H9 (cell line): Measurements from ENCODE around the gene LAMB1. TPM values are rescaled to one million over a fixed set of nuclear protein-coding genes. Genes with fewer than 3 reads are reported as not detected.

Source experiments
- DNase-seq: peaks from one replicate; pipeline ENCODE4 v3.0.0-alpha.2; 2017
- H2AFZ ChIP-seq: one replicate; pipeline ENCODE4 v1.6.1; 2013; ENCODE audit warnings: mild to moderate bottlenecking, low read length, control low read depth, moderate library complexity
- H2AK5ac ChIP-seq: 2 replicates; pipeline ENCODE4 v1.6.1; 2013; ENCODE audit warnings: low read length, control low read depth, mixed read lengths; ENCODE audit not compliant: insufficient read length
- H2BK120ac ChIP-seq: one replicate; pipeline ENCODE4 v1.6.1; 2013; ENCODE audit warnings: low read depth, mild to moderate bottlenecking, low read length, control low read depth, inconsistent platforms; ENCODE audit not compliant: poor library complexity, severe bottlenecking
- H2BK12ac ChIP-seq: 2 replicates; pipeline ENCODE4 v1.6.1; 2013; ENCODE audit warnings: low read length, control low read depth, mixed read lengths, low read depth; ENCODE audit not compliant: insufficient read length
- H2BK15ac ChIP-seq: 2 replicates; pipeline ENCODE4 v1.6.1; 2013; ENCODE audit warnings: low read depth, low read length, control low read depth
- H2BK20ac ChIP-seq: one replicate; pipeline ENCODE4 v1.6.1; 2013; ENCODE audit warnings: low read depth, mild to moderate bottlenecking, low read length, control low read depth, inconsistent platforms; ENCODE audit not compliant: poor library complexity, severe bottlenecking
- H2BK5ac ChIP-seq: 2 replicates; pipeline ENCODE4 v1.6.1; 2013; ENCODE audit warnings: low read length, control low read depth, mixed read lengths; ENCODE audit not compliant: insufficient read length
- H3K14ac ChIP-seq: 2 replicates; pipeline ENCODE4 v1.6.1; 2013; ENCODE audit warnings: low read length, control low read depth; ENCODE audit not compliant: insufficient read depth
- H3K18ac ChIP-seq: 2 replicates; pipeline ENCODE4 v1.6.1; 2013; ENCODE audit warnings: low read depth, mild to moderate bottlenecking, mixed read lengths, low read length, control low read depth; ENCODE audit not compliant: insufficient read length
- H3K23ac ChIP-seq: 2 replicates; pipeline ENCODE4 v1.6.1; 2013; ENCODE audit warnings: low read length, control low read depth, mixed read lengths, low read depth; ENCODE audit not compliant: insufficient read length
- H3K23me2 ChIP-seq: 2 replicates; pipeline ENCODE4 v1.6.1; 2013; ENCODE audit warnings: low read depth, mild to moderate bottlenecking, mixed read lengths, low read length, control low read depth; ENCODE audit not compliant: insufficient read length, poor library complexity, severe bottlenecking
- H3K27ac ChIP-seq: 2 replicates; pipeline ENCODE4 v1.5.1; 2013; ENCODE audit warnings: low read length, control low read depth, mixed read lengths, low read depth; ENCODE audit not compliant: insufficient read length
- H3K27me3 ChIP-seq: 2 replicates; pipeline ENCODE4 v1.6.1; 2013; ENCODE audit warnings: low read length, control low read depth, inconsistent platforms; ENCODE audit not compliant: insufficient read depth
- H3K4ac ChIP-seq: 2 replicates; pipeline ENCODE4 v1.6.1; 2013; ENCODE audit warnings: low read depth, mild to moderate bottlenecking, control low read depth, inconsistent platforms, low read length, moderate library complexity
- H3K4me1 ChIP-seq: 2 replicates; pipeline ENCODE4 v1.6.1; 2013; ENCODE audit warnings: low read length, control low read depth, inconsistent platforms; ENCODE audit not compliant: insufficient read depth
- H3K4me2 ChIP-seq: 2 replicates; pipeline ENCODE4 v1.6.1; 2013; ENCODE audit warnings: low read length, control low read depth, mixed read lengths; ENCODE audit not compliant: insufficient read length, insufficient read depth
- H3K56ac ChIP-seq: 2 replicates; pipeline ENCODE4 v1.6.1; 2013; ENCODE audit warnings: low read depth, mild to moderate bottlenecking, mixed read lengths, low read length, control low read depth; ENCODE audit not compliant: insufficient read length
- H3K79me1 ChIP-seq: 2 replicates; pipeline ENCODE4 v1.6.1; 2013; ENCODE audit warnings: low read depth, mild to moderate bottlenecking, moderate library complexity, low read length, control low read depth, inconsistent platforms; ENCODE audit not compliant: insufficient read depth, poor library complexity, severe bottlenecking
- H3K79me2 ChIP-seq: 2 replicates; pipeline ENCODE4 v1.6.1; 2013; ENCODE audit warnings: low read length, control low read depth, inconsistent platforms; ENCODE audit not compliant: insufficient read depth
- H3K9ac ChIP-seq: 2 replicates; pipeline ENCODE4 v1.6.1; 2013; ENCODE audit warnings: low read length, control low read depth, mixed read lengths; ENCODE audit not compliant: insufficient read length; ENCODE audit errors: extremely low read depth
- H3K9me3 ChIP-seq: one replicate; pipeline ENCODE4 v1.6.1; 2013; ENCODE audit warnings: low read depth, low read length, inconsistent platforms; ENCODE audit not compliant: control insufficient read depth
- H3T11ph ChIP-seq: one replicate; pipeline ENCODE4 v1.6.1; 2013; ENCODE audit warnings: mild to moderate bottlenecking, low read length, control low read depth, inconsistent platforms
- H4K20me1 ChIP-seq: one replicate; pipeline ENCODE4 v1.6.1; 2013; ENCODE audit not compliant: control insufficient read depth, insufficient read length, insufficient read depth
- H4K5ac ChIP-seq: 2 replicates; pipeline ENCODE4 v1.6.1; 2013; ENCODE audit warnings: low read depth, mild to moderate bottlenecking, mixed read lengths, low read length, control low read depth; ENCODE audit not compliant: insufficient read length
- H4K8ac ChIP-seq: replicated peaks from 2 replicates; pipeline ENCODE4 v1.6.1; 2013; ENCODE audit warnings: low read length, control low read depth, mixed read lengths, low read depth; ENCODE audit not compliant: insufficient read length
- H4K91ac ChIP-seq: 2 replicates; pipeline ENCODE4 v1.6.1; 2013; ENCODE audit warnings: low read depth, mild to moderate bottlenecking, moderate library complexity, mixed read lengths, low read length, control low read depth; ENCODE audit not compliant: insufficient read length
- H3K27ac Mint-ChIP-seq, 3 experiments: 2 replicates in 2 of 3; 3 replicates in 1 of 3; pipeline ENCODE4 v1.8.0; 2020 to 2021; ENCODE audit warnings: mixed read lengths in 3 of 3, mild to moderate bottlenecking in 1 of 3, moderate library complexity in 1 of 3
- H3K27me3 Mint-ChIP-seq: 2 replicates; pipeline ENCODE4 v1.8.0; 2021; ENCODE audit warnings: low read depth, mild to moderate bottlenecking, moderate library complexity, mixed read lengths
- H3K36me3 Mint-ChIP-seq, 3 experiments: 2 replicates in 2 of 3; 3 replicates in 1 of 3; pipeline ENCODE4 v1.8.0; 2020 to 2021; ENCODE audit warnings: low read depth in 3 of 3, mixed read lengths in 3 of 3; ENCODE audit not compliant: insufficient read depth in 1 of 3
- H3K4me1 Mint-ChIP-seq, 2 experiments: 2 replicates each; pipeline ENCODE4 v1.8.0; 2020; ENCODE audit warnings: mixed read lengths in 2 of 2
- H3K4me3 Mint-ChIP-seq, 2 experiments: 2 replicates in 1 of 2; 3 replicates in 1 of 2; pipeline ENCODE4 v1.8.0; 2020 to 2021; ENCODE audit warnings: mild to moderate bottlenecking in 2 of 2, mixed read lengths in 2 of 2, moderate library complexity in 1 of 2
- H3K9me3 Mint-ChIP-seq, 2 experiments: 2 replicates in 1 of 2; 3 replicates in 1 of 2; pipeline ENCODE4 v1.8.0; 2020; ENCODE audit warnings: mild to moderate bottlenecking in 2 of 2, mixed read lengths in 2 of 2, moderate library complexity in 1 of 2
- CTCF ChIP-seq: fragments of 200-600 bp; sonication (generic); conservative IDR thresholded peaks from 3 replicates; pipeline ENCODE4 v1.8.0; 2021; ENCODE audit warnings: antibody characterized with exemption, mild to moderate bottlenecking
- WGBS: extraction: QIAGEN DNeasy Blood & Tissue Kit; methylation state at CpG from one replicate; pipeline ENCODE4 v1.1.7; 2013; ENCODE audit warnings: missing lambda C conversion rate, low lambda C conversion rate, mixed read lengths; ENCODE audit not compliant: insufficient read length; ENCODE audit errors: extremely low coverage; 5-methylcytosine and 5-hydroxymethylcytosine counted together
- total RNA-seq: library from RNA; stranded (reverse); gene quantifications from 2 replicates; pipeline ENCODE4 v1.2.1, GENCODE V29; 2021

The LAMB1 gene
- total RNA-seq, 1 experiment from 2014 or later = 75.8 TPM

- H3K27ac Mint-ChIP-seq = no peak overlapping the region; a peak in 1 of 7 replicates
- H3K23ac ChIP-seq = no peak overlapping the region
- no peak overlapping the region for H2BK20ac ChIP-seq
- H3K27ac ChIP-seq = no peak overlapping the region
- no peak overlapping the region for H3K18ac ChIP-seq
- no peaks in the 10 kb centered on the region for H3K4me1 ChIP-seq
- no peak overlapping the region for H2BK5ac ChIP-seq
- H3K9me3 Mint-ChIP-seq = no peaks in the 10 kb centered on the region
- H3K27me3 ChIP-seq = no peaks in the 10 kb centered on the region
- no peaks in the 10 kb centered on the region for H3K79me1 ChIP-seq
- H2BK120ac ChIP-seq = no peak overlapping the region
- H3K56ac ChIP-seq = no peak overlapping the region
- no peak overlapping the region for H3K4ac ChIP-seq
- H4K91ac ChIP-seq = no peak overlapping the region
- peaks cover 8% of the 10 kb centered on the region in 2 experiments; a peak in 3 of 4 replicates for H3K4me1 Mint-ChIP-seq
- no peaks in the 10 kb centered on the region for H3K27me3 Mint-ChIP-seq
- WGBS = no CpG with 5 or more reads among the region's 9 CpGs
- H2BK12ac ChIP-seq = no peak overlapping the region
- H3K9ac ChIP-seq = no peak overlapping the region
- H3K14ac ChIP-seq = no peak overlapping the region
- no peaks in the 10 kb centered on the region for H3K79me2 ChIP-seq
- no peak overlapping the region for H2BK15ac ChIP-seq
- no peak overlapping the region for H4K8ac ChIP-seq
- no peaks in the 10 kb centered on the region for H4K20me1 ChIP-seq
- no peak overlapping the region for H3K4me3 Mint-ChIP-seq
- H3K36me3 Mint-ChIP-seq = peaks cover 5 to 60% (median 38%) of the 10 kb centered on the region in 3 experiments; a peak in 6 of 7 replicates
- no peaks in the 10 kb centered on the region for H3K23me2 ChIP-seq
- H2AK5ac ChIP-seq = no peak overlapping the region
- no peak for DNase-seq
- no peak overlapping the region for H4K5ac ChIP-seq
- no peak overlapping the region for H2AFZ ChIP-seq
- TF ChIP-seq CTCF = no peak
- no peaks in the 10 kb centered on the region for H3K9me3 ChIP-seq
- H3K4me2 ChIP-seq = no peak overlapping the region
- H3T11ph ChIP-seq = no peak overlapping the region
Observed at GRCh38 chr7:107982042-107982840, 20.7 kb downstream of the LAMB1 start.
